GM12874 (cell line): Measurements from ENCODE around the gene CEP112.

Experiments used
- TF ChIP-seq, protein P1 (sequence below): IDR thresholded peaks from 2 replicates; pipeline ENCODE4 v1.5.1; 2011; ENCODE audit warnings: low read depth, mild to moderate bottlenecking, control low read depth, low read length, moderate library complexity; ENCODE audit not compliant: insufficient read depth

Gene CEP112

DNA sequence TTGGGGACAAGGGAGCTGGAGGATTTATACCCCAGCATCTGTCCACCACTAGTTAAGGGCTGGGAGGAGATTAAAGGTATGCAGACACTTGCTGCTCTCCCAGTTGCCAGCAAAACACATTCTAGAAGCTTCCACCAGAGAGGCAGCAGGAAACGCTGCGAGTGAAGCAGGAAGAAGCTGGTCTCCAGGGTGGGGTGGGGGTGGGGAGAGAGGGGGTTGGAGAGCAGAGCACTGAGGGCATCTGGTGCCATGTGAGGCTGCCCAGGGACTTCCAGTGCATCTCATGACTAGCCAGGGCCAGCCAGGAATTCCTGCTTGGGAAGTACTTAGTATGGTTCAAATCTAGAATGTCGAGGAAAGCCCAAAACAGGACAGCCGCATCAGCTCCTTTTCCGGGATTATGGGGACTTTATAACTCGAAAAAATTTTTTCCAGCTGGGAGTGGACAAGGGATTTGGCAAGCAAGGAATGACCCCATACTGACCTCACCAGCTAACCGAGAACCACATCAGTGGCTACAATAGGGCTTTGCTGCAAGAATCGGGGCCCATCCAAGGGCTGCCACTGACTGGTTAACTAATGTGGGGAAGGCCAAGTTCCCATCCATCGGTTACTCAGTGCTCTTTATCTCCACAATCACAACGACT is 604.3 kb downstream of the CEP112 start:
- TF ChIP-seq, protein P1, sequence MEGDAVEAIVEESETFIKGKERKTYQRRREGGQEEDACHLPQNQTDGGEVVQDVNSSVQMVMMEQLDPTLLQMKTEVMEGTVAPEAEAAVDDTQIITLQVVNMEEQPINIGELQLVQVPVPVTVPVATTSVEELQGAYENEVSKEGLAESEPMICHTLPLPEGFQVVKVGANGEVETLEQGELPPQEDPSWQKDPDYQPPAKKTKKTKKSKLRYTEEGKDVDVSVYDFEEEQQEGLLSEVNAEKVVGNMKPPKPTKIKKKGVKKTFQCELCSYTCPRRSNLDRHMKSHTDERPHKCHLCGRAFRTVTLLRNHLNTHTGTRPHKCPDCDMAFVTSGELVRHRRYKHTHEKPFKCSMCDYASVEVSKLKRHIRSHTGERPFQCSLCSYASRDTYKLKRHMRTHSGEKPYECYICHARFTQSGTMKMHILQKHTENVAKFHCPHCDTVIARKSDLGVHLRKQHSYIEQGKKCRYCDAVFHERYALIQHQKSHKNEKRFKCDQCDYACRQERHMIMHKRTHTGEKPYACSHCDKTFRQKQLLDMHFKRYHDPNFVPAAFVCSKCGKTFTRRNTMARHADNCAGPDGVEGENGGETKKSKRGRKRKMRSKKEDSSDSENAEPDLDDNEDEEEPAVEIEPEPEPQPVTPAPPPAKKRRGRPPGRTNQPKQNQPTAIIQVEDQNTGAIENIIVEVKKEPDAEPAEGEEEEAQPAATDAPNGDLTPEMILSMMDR: no peak

DNA sequence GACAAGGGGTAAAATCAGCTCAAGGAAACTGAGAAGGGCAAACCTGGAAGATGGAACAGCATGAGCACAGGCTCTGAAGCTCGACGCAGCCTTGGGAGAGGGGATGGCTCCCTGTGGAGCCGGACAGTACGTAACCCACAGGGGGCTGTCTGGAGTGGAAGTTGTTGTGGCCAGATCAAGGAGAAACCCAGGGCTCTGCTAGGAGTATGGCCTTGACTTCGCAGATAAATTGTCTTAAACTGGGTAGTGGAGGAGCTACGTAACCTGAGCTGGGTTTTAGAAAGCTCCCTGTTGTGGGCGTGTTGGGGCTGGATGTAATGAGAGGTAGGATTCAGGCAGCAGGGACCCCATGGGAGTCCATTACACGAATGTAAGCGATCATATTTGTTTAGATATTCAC is 605.0 kb downstream of the CEP112 start:
- TF ChIP-seq, protein P1: no peak
